GM12865 (cell line): ENCODE measurements around the gene ZDHHC23.

Experiments
- DNase-seq: peaks from one replicate; pipeline ENCODE4 v3.0.0; 2010; ENCODE audit warnings: low read depth
- H3K4me3 ChIP-seq: 2 replicates; pipeline ENCODE4 v1.5.1; 2011; ENCODE audit warnings: mild to moderate bottlenecking, low read depth, low read length, control low read depth
- CTCF ChIP-seq: IDR thresholded peaks from 2 replicates; pipeline ENCODE4 v1.5.1; 2011; ENCODE audit warnings: low read length, control low read depth, low read depth, inconsistent platforms; ENCODE audit not compliant: insufficient read depth; ENCODE audit errors: missing control alignments

Gene ZDHHC23

GRCh38 chr3:113947372-113948014 is at the start of gene ZDHHC23:
TSS of gene ZDHHC23 (plus strand) at chr3:113948013. CDS start at chr3:113948803, 790 bp downstream.
- peak within 1 kb of the TSS; percentile 78 for H3K4me3 ChIP-seq
- TF ChIP-seq CTCF, result no peak
- DNase-seq, result peak; percentile 71

- H3K4me3 ChIP-seq, result no peak overlapping the region
- TF ChIP-seq CTCF, result no peak
- no peak for DNase-seq
These were observed 48.9 kb upstream of the ZDHHC23 start for GRCh38 chr3:113898892-113899291.

GRCh38 chr3:113906568-113907140 is 41.2 kb upstream of the ZDHHC23 start:
- TF ChIP-seq CTCF, result no peak
- no peak for DNase-seq
- H3K4me3 ChIP-seq, result no peak overlapping the region

- H3K4me3 ChIP-seq, result no peak overlapping the region
- DNase-seq, result no peak
- no peak for TF ChIP-seq CTCF
These were observed 39.7 kb upstream of the ZDHHC23 start for GRCh38 chr3:113908133-113908532.

- DNase-seq, result no peak
- no peak for TF ChIP-seq CTCF
- H3K4me3 ChIP-seq, result no peak overlapping the region
These were observed 36.8 kb upstream of the ZDHHC23 start for GRCh38 chr3:113910966-113911365.

- DNase-seq, result peak; percentile 78
- H3K4me3 ChIP-seq, result peak overlapping the region; percentile 29
These were observed 35.1 kb upstream of the ZDHHC23 start for GRCh38 chr3:113912552-113913236.

More at GRCh38 chr3:113912552-113913236, 35.1 kb upstream of the ZDHHC23 start:
- TF ChIP-seq CTCF, result peak; percentile 77
